DND-41 (cell line): ENCODE data around the gene MMP25.

ENCODE experiments used
- ATAC-seq: fragments of 200-7000 bp; cut with Tn5 transposase; 3 replicates; pipeline ENCODE4 v1.9.1; 2021; ENCODE audit warnings: low read depth; ENCODE audit not compliant: insufficient read depth
- DNase-seq: peaks from one replicate; pipeline ENCODE4 v3.0.0-alpha.2; 2020
- H2AFZ ChIP-seq: 2 replicates; pipeline ENCODE4 v1.6.0; 2012; ENCODE audit warnings: low read depth, low read length
- H3K27ac ChIP-seq: 2 replicates; pipeline ENCODE4 v1.5.1; 2012; ENCODE audit warnings: low read length, inconsistent platforms
- H3K27me3 ChIP-seq: fragments of 200-600 bp; sonication (generic); 2 replicates; pipeline ENCODE4 v1.6.0; 2012; ENCODE audit warnings: low read length, mild to moderate bottlenecking, inconsistent platforms; ENCODE audit not compliant: insufficient read depth, poor library complexity
- H3K36me3 ChIP-seq: 2 replicates; pipeline ENCODE4 v1.5.1; 2012; ENCODE audit warnings: low read length, inconsistent platforms; ENCODE audit not compliant: insufficient read depth
- H3K4me1 ChIP-seq: 2 replicates; pipeline ENCODE4 v1.5.1; 2012; ENCODE audit warnings: mild to moderate bottlenecking, low read length; ENCODE audit not compliant: insufficient read depth
- H3K4me2 ChIP-seq: 2 replicates; pipeline ENCODE4 v1.6.0; 2012; ENCODE audit warnings: mild to moderate bottlenecking, moderate library complexity, low read length, inconsistent platforms; ENCODE audit not compliant: insufficient read depth
- H3K4me3 ChIP-seq, 2 experiments: fragments of 200-600 bp in 1 of 2; shearing (Covaris generic) in 1 of 2; 2 replicates each; pipeline ENCODE4 v1.5.1; 2012 to 2016; ENCODE audit warnings: inconsistent platforms in 2 of 2, low read length in 2 of 2, mild to moderate bottlenecking in 2 of 2, low read depth in 1 of 2, moderate library complexity in 1 of 2
- H3K79me2 ChIP-seq: 2 replicates; pipeline ENCODE4 v1.6.0; 2012; ENCODE audit warnings: low read length, inconsistent platforms; ENCODE audit not compliant: insufficient read depth
- H3K9ac ChIP-seq: 2 replicates; pipeline ENCODE4 v1.6.0; 2012; ENCODE audit warnings: low read depth, mild to moderate bottlenecking, inconsistent platforms, low read length, moderate library complexity
- H3K9me3 ChIP-seq: 2 replicates; pipeline ENCODE4 v1.5.1; 2012; ENCODE audit warnings: low read length, moderate library complexity, mild to moderate bottlenecking, inconsistent platforms; ENCODE audit not compliant: insufficient read depth, severe bottlenecking
- H4K20me1 ChIP-seq: 2 replicates; pipeline ENCODE4 v1.6.0; 2012; ENCODE audit warnings: low read length; ENCODE audit not compliant: insufficient read depth
- EZH2 ChIP-seq: IDR thresholded peaks from 3 replicates; pipeline ENCODE4 v1.6.1; 2012; ENCODE audit warnings: borderline replicate concordance, low read depth, mild to moderate bottlenecking, moderate library complexity, low read length, inconsistent platforms; ENCODE audit not compliant: severe bottlenecking
- TF ChIP-seq, protein P1 (sequence below): IDR thresholded peaks from 2 replicates; pipeline ENCODE4 v1.5.1; 2012; ENCODE audit warnings: borderline replicate concordance, low read length, moderate library complexity, mild to moderate bottlenecking; ENCODE audit not compliant: poor library complexity, severe bottlenecking; ENCODE audit errors: extremely low read depth

The MMP25 gene

DNA sequence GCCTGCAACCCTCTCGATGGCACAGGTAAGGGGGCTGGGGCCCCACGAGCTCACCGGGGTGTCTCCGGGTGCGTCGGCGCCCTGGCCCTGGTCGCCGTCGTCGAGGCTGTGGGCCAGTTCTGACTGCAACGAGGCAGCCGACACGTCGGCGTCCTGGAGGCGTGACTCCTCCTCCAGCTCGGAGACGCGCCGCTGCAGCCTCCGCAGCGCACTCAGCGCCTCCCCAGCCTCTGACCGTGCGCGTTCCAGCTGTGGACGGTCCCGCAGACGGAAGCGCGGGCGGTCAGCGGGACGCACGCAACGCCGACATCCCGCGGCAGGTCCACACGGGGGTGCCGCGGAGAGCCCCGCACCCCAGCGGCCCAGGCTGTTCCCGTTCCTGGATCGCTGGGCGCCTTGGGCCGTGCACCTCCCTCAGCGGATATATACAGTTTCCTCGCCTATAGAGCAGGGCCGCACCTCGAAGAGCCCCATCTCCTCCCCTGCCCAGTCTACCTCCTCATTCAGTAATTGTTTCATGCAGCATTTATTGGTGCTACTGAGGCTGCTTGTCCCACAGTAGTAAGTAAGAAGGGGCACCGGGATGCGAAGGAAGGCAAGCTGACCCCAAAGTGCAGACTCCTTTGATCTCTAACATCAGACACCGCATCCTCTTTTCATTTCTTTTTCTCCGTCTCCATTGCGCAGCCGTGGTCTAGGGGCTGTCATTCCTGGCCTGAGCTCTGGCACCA lies 16.7 kb upstream of the MMP25 start:
- H3K79me2 ChIP-seq: peaks cover 8% of the 10 kb centered on the region
- TF ChIP-seq EZH2: no peak
- TF ChIP-seq, protein P1, sequence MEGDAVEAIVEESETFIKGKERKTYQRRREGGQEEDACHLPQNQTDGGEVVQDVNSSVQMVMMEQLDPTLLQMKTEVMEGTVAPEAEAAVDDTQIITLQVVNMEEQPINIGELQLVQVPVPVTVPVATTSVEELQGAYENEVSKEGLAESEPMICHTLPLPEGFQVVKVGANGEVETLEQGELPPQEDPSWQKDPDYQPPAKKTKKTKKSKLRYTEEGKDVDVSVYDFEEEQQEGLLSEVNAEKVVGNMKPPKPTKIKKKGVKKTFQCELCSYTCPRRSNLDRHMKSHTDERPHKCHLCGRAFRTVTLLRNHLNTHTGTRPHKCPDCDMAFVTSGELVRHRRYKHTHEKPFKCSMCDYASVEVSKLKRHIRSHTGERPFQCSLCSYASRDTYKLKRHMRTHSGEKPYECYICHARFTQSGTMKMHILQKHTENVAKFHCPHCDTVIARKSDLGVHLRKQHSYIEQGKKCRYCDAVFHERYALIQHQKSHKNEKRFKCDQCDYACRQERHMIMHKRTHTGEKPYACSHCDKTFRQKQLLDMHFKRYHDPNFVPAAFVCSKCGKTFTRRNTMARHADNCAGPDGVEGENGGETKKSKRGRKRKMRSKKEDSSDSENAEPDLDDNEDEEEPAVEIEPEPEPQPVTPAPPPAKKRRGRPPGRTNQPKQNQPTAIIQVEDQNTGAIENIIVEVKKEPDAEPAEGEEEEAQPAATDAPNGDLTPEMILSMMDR: no peak
- ATAC-seq: no peak
- H3K9ac ChIP-seq: no peak overlapping the region
- peaks cover 14% of the 10 kb centered on the region for H3K4me1 ChIP-seq
- H3K4me2 ChIP-seq: no peak overlapping the region
- H3K27ac ChIP-seq: no peak overlapping the region
- H3K27me3 ChIP-seq: no peaks in the 10 kb centered on the region
- H3K9me3 ChIP-seq: no peaks in the 10 kb centered on the region
- no peak for DNase-seq
- H3K36me3 ChIP-seq: peaks cover 22% of the 10 kb centered on the region
- peaks cover 22% of the 10 kb centered on the region for H4K20me1 ChIP-seq
- no peak overlapping the region for H2AFZ ChIP-seq
- H3K4me3 ChIP-seq: no peak overlapping the region

DNA sequence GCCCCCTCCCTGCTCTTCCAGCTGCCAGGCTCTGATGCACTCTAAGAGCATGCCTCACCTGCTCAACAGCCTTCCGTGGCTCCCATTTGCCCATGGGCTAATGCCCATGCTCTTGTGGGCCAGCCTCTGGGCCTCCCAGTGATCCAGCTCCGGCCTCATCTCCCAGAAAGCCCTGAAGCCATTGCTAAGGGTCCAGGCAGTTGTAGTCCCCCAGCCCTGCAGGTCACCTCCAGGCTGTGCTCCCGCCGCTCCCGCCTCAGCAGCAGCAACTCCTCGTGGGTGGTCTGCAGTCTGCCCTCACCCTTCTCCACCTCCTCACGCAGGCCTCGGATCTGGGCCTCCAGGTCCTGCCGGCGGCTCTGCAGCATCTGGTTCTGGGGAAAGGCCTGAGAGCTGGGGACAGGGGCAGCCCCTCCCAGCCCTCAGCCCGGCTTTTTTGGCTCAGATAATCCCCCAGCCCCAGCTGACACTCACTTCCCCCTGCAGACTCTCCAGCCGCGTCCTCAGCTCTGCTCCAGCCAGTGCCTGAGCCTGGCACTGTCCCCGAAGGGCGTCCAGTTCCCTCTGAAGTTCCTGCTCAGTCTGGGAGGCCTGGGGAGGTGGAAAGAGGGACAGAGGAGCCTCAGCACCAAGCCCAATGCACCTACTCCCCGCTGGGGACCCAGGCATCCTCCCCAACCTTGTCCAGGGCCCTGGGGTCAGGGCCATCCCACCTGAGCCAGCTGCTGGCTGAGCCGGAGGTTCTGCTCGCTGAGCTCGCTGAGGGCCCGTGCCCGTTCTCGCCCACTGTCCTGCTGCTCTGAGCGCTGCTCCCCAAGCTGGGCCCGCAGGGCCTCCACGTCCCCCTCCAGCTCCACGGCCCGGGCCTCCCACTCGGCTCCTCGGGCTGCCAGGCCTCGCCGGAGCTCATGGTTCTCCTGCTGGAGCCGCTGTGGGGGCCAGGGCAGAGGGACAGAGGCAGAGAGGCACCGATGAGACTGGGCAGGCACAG lies 15.8 kb upstream of the MMP25 start:
- H3K27ac ChIP-seq: no peak overlapping the region
- peaks cover 18% of the 10 kb centered on the region for H4K20me1 ChIP-seq
- DNase-seq (no peak), ATAC-seq (no peak)
- H3K4me3 ChIP-seq: no peak overlapping the region
- TF ChIP-seq EZH2: no peak
- TF ChIP-seq, protein P1: no peak
- H3K27me3 ChIP-seq: peaks cover 2% of the 10 kb centered on the region
- H3K36me3 ChIP-seq: peaks cover 19% of the 10 kb centered on the region
- H3K9ac ChIP-seq: no peak overlapping the region
- peaks cover 5% of the 10 kb centered on the region; the same call in 1 of the 2 replicates for H3K4me1 ChIP-seq
- H3K9me3 ChIP-seq: no peaks in the 10 kb centered on the region
- H3K4me2 ChIP-seq: no peak overlapping the region
- H2AFZ ChIP-seq: no peak overlapping the region
- H3K79me2 ChIP-seq: no peaks in the 10 kb centered on the region; the same call in 1 of the 2 replicates

DNA sequence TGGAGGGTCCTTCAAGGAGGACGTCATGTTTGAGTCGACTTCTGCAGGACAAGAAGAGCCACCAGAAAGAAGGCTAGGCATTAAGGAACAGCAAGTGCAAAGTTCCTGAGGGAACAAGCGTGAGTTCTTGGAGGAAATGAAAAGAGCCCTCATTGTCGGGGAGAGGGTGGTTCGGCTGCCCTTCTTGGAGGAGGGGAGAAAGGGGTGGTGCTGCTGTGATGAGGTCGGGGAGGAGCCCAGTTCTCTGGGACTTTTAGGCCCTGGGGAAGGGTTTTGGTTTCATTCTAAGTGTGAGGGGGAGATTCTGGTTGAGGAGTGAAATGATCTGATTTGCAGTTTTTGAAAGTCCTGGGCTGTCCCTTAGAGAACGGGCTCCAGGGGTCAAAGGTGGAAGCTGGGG lies 13.7 kb upstream of the MMP25 start:
- peaks cover 6% of the 10 kb centered on the region for H4K20me1 ChIP-seq
- no peaks in the 10 kb centered on the region for H3K9me3 ChIP-seq
- no peak overlapping the region for H2AFZ ChIP-seq
- H3K27ac ChIP-seq: no peak overlapping the region
- H3K27me3 ChIP-seq: peaks cover 11% of the 10 kb centered on the region
- H3K79me2 ChIP-seq: no peaks in the 10 kb centered on the region
- TF ChIP-seq EZH2: no peak
- TF ChIP-seq, protein P1: no peak
- ATAC-seq (no peak), DNase-seq (no peak)
- no peaks in the 10 kb centered on the region; the same call in 1 of the 2 replicates for H3K36me3 ChIP-seq
- 0 out of 2 replicates have a peak, but pooled peaks cover 2% of the 10 kb centered on the region for H3K4me1 ChIP-seq
- H3K4me3 ChIP-seq: no peak overlapping the region
- no peak overlapping the region for H3K4me2 ChIP-seq
- H3K9ac ChIP-seq: no peak overlapping the region
